Body of pancreas (tissue), 4 donors: ENCODE results near the gene SART3.

Experiments used
- CTCF ChIP-seq, 7 experiments: fragments of 450-650 bp in 4 of 7; fragments of 200-600 bp in 3 of 7; sonication (generic) in 3 of 7; IDR thresholded peaks; one replicate each; pipeline ENCODE4 v1.5.1; 2016 to 2019; ENCODE audit warnings: antibody characterized with exemption in 7 of 7
- POLR2A ChIP-seq, 3 donors: fragments of 450-650 bp; IDR thresholded peaks; one replicate each; pipeline ENCODE4 v1.6.1; 2016; ENCODE audit warnings: antibody characterized with exemption in 3 of 3, mild to moderate bottlenecking in 2 of 3

GRCh38 chr12:108592033-108592909 lies 31.3 kb upstream of the SART3 start:
- no peak for TF ChIP-seq POLR2A (IDR thresholded peaks at IDR 0.05)
- TF ChIP-seq CTCF (IDR thresholded peaks at IDR 0.05) = no peak
